ENCODE measurements around the gene UTF1.

Gene UTF1

DNA sequence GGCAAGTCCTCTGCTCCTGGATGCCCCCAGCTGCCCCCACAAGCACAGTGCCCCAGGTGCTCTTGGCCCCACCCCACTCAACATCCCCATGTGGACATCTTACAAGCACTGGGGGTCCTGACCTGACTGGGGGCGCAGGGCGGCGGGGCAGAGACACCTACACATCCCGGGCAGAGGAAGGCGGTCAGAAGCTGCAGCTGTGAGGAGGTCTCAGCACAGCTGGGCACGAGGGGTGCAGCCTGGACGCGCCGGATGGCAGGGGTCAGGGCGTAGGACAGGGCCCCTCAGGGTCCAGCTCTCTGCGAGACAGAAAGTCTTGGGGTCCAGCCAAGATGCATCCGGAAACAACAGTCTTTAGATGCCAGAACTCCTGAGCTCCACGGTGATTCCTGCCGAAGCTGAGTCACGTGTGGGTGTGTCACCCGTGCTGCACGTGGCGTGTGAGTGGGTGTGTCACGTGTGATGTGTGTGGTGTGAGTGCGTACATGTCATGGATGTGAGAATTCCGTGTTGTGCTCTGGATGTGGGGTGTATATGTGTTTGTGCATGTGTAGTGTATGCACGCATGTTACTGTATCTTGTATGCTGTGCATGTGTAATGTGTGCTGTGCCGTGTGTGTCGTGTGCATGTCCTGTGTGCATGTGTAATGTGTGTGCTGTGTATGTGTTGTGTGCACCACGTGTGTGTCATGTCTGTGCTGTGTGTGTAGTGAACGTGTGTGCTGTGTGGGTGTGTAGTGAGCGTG is 12.8 kb downstream of the UTF1 start:
- in situ Hi-C loops (cut with MboI; ENCODE audit: low sequenced_read_pairs): no loop called here

GRCh38 chr10:133243593-133243992 is 13.6 kb downstream of the UTF1 start:
- in situ Hi-C loops (cut with MboI; ENCODE audit: low sequenced_read_pairs): no loop called here

GRCh38 chr10:133245439-133246235 is 15.6 kb downstream of the UTF1 start:
- in situ Hi-C loops (cut with MboI; ENCODE audit: low sequenced_read_pairs): no loop called here

DNA sequence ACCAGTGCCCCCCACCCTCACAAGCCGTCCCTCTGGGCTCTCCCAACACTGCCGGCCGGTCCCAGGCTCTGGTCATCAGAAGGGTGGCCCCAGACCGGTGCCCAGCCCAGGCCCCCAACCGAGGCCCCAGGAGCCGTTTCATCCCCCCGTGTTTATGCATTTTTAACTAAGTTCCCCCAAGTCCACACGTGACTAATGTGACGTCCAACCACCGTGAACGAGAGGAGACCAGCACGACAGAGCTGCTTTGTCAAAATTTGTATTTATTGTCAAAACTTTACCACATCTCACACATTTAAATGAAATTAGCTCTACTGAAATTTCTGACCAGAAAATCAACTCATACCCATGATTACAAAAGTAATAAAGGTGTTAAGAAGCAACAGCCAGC is 16.2 kb downstream of the UTF1 start:
- in situ Hi-C loops (cut with MboI; ENCODE audit: low sequenced_read_pairs): no loop called here

- in situ Hi-C loops (cut with MboI; ENCODE audit: low sequenced_read_pairs): no loop called here
Measured at GRCh38 chr10:133247681-133248333, 17.8 kb downstream of the UTF1 start.

DNA sequence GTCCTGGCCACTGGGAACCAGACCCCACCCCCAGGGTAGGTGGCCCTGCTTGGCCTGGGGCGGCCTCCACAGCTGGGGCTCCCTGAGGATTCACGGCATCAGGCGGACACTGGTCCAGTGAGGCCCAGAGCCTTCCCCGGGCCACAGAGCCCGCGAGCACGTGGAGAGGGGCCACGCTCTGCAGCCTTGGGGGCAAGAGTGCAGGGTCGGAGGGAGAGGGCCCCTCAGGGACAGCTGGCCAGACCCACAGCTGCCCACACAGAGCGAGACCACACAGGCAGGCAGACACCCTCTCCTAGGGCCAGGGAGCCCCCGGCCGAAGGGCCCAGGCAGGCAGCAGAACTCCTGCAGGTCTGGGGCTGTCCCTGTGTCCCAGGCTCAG is 18.3 kb downstream of the UTF1 start:
- in situ Hi-C loops (cut with MboI; ENCODE audit: low sequenced_read_pairs): no loop called here

- in situ Hi-C loops (cut with MboI; ENCODE audit: low sequenced_read_pairs): no loop called here
Measured at GRCh38 chr10:133249094-133249780, 19.2 kb downstream of the UTF1 start.

- in situ Hi-C loops (cut with MboI; ENCODE audit: low sequenced_read_pairs): no loop called here
Measured at GRCh38 chr10:133249975-133250754, 20.1 kb downstream of the UTF1 start.

DNA sequence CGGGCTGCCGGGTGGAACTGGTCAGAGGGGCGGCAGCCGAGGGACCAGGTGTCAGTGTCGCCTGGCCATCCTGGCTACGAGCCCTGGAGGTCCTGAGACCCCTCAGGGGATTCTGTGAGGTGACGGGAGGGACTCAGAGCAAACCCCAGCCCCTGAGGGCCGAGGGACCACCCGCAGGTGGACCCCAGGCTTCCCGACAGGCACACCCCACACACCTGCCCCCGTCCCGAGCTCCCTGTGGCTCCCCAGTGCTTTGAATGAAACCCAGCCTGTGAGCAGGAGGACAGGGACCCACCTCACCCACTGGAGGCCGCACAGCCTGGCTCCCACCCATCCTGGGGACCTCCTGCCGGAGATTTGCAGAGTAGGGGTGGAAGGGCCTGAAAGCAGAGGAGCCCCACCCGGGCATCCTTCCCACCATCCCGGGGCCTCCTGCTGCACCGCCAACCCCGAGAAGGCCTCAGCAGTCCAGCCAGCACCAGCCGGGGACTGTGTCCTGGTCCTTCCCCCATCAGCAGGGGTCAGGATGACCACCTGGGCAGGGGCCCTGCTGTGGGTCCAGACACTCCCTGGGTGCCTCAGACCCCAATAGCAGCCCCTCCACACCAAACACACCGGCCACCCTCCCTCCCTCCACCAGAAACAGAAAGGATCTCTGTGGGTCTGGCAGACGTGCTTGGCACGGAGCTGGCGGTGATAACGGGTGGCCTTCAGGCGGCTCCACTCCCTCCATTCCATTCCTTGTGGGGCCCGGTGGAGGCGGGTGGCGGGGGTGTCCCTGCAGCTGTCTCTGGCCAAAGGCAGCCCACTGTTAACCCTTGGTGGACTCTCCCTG is 21.6 kb downstream of the UTF1 start:
- in situ Hi-C loops (cut with MboI; ENCODE audit: low sequenced_read_pairs): no loop called here

- in situ Hi-C loops (cut with MboI; ENCODE audit: low sequenced_read_pairs): no loop called here
Measured at GRCh38 chr10:133252223-133252552, 22.2 kb downstream of the UTF1 start.

- in situ Hi-C loops (cut with MboI; ENCODE audit: low sequenced_read_pairs): no loop called here
Measured at GRCh38 chr10:133253361-133253955, 23.4 kb downstream of the UTF1 start.

GRCh38 chr10:133254421-133255120 is 24.6 kb downstream of the UTF1 start:
- in situ Hi-C loops (cut with MboI; ENCODE audit: low sequenced_read_pairs): no loop called here

- in situ Hi-C loops (cut with MboI; ENCODE audit: low sequenced_read_pairs): no loop called here
Measured at GRCh38 chr10:133255323-133255722, 25.3 kb downstream of the UTF1 start.

DNA sequence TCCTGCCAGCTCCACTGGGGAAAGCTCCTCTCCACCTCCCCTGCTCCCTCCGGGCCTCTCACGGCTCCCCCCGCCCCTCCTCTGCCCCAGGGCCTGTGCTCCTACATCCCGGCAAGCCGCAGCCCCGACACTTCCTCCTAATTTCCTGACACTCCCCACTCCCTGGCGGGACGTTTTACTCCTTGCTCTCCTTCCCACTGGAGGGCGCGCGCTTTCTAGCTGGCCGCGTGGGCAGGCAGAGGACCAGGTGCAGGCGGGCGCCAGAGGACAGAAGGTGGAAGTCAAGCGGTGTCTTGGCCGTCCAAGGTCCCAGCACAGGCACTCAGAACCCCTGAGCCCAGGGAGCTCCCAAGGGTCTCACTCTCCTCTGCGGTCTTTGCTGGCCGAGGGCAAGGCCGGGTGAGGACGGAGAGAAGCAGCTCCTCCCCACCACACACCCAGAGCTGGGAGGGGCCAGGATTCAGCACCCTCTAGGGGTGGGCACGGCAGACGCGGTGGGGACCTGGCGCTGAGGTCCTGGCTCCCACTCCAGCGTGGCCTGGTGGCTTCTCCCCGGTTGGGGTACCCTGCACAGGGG is 27.6 kb downstream of the UTF1 start:
- in situ Hi-C loops (cut with MboI; ENCODE audit: low sequenced_read_pairs): no loop called here

DNA sequence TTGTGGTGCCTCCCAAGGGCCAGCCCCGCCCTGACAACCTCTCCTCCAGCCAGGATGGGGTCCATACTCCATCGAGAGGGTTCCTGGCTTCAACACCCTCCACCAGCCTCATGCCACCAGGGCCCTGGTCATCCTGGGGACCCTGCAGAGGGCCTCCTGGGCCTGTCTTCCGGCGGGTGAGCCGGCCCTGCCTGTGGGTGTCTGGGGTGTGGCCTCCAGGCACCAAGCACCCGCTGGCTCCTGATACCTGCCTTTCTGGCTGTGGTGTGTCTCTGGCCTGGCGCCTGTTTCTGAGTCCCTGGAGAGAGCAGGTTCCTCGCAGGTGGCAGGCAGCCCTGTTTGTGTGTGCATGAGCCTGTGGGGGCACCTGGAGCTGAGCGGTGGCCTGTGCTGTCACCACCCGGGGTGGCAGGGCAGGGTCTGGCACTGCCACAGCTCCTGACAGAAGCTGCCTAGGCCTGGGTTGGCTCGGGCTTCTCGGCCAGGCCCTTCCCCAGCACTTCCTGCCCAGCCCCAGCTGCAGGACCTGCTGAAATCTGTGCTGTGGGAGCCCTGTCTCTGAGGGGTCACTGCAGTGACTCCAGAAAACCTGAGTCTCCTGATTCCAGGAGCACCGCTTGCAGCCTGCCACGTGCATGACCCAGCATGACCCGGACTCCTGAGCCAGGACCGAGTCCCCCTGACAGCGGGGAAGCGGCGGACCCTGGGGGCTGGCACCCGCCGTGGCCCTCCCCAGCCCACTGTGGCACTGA is 28.2 kb downstream of the UTF1 start:
- in situ Hi-C loops (cut with MboI; ENCODE audit: low sequenced_read_pairs): no loop called here

GRCh38 chr10:133258818-133259601 is 29.0 kb downstream of the UTF1 start:
- in situ Hi-C loops (cut with MboI; ENCODE audit: low sequenced_read_pairs): no loop called here

GRCh38 chr10:133259602-133259989 is 29.6 kb downstream of the UTF1 start:
- in situ Hi-C loops (cut with MboI; ENCODE audit: low sequenced_read_pairs): no loop called here
